ENCODE data around the gene ROMO1. TPM values are rescaled to one million over a fixed set of nuclear protein-coding genes. Genes with fewer than 3 reads are reported as not detected.

Gene ROMO1
- total RNA-seq, 1 experiment from 2014 or later = 207 TPM

GRCh38 chr20:35734374-35734773 is 35.2 kb downstream of the ROMO1 start:
- Histone ChIP-seq H4K5ac (ENCODE audit: insufficient read length, low read depth, low read length) (no peak overlapping the region), H4K20me1 (ENCODE audit: control insufficient read depth, insufficient read depth, insufficient read length) (no peaks in the 10 kb centered on the region), H3T11ph (ENCODE audit: low read length) (no peak overlapping the region), H2BK12ac (ENCODE audit: insufficient read length, low read depth, low read length) (no peak overlapping the region), H3K23me2 (ENCODE audit: insufficient read length, low read depth, low read length, poor library complexity, severe bottlenecking) (no peaks in the 10 kb centered on the region), H3K9me3 (ENCODE audit: control insufficient read depth, low read depth, low read length) (no peaks in the 10 kb centered on the region), H3K27me3 (ENCODE audit: insufficient read depth, low read length) (no peaks in the 10 kb centered on the region), H2AFZ (ENCODE audit: low read length) (no peak overlapping the region), H2AK5ac (ENCODE audit: insufficient read length, low read length) (no peak overlapping the region), H2BK20ac (ENCODE audit: low read depth, low read length, poor library complexity, severe bottlenecking) (no peak overlapping the region), H3K79me1 (ENCODE audit: insufficient read depth, low read depth, low read length, poor library complexity, severe bottlenecking) (peaks cover 7% of the 10 kb centered on the region), H3K27ac (ENCODE audit: insufficient read length, low read depth, low read length) (no peak overlapping the region), H4K91ac (ENCODE audit: insufficient read length, low read depth, low read length) (no peak overlapping the region), H2BK5ac (ENCODE audit: insufficient read length, low read length) (no peak overlapping the region), H3K56ac (ENCODE audit: insufficient read length, low read depth, low read length) (no peak overlapping the region), H3K4me1 (ENCODE audit: insufficient read depth, low read length) (no peaks in the 10 kb centered on the region), H3K14ac (ENCODE audit: insufficient read depth, low read length) (no peak overlapping the region), H4K8ac (replicated peaks; ENCODE audit: insufficient read length, low read depth, low read length) (no peak overlapping the region), H3K9ac (ENCODE audit: extremely low read depth, insufficient read length, low read length) (no peak overlapping the region), H3K79me2 (ENCODE audit: insufficient read depth, low read length) (peaks cover 22% of the 10 kb centered on the region; the same call in 1 of the 2 replicates), H2BK120ac (ENCODE audit: low read depth, low read length, poor library complexity, severe bottlenecking) (no peak overlapping the region), H3K18ac (ENCODE audit: insufficient read length, low read depth, low read length) (no peak overlapping the region), H3K23ac (ENCODE audit: insufficient read length, low read depth, low read length) (no peak overlapping the region), H2BK15ac (ENCODE audit: low read depth, low read length) (no peak overlapping the region), H3K4ac (ENCODE audit: low read depth, low read length) (no peak overlapping the region), H3K4me2 (ENCODE audit: insufficient read depth, insufficient read length, low read length) (no peak overlapping the region)
- Mint-ChIP-seq H3K9me3 (no peaks in the 10 kb centered on the region; a peak in 1 of 5 replicates), H3K27ac (peak overlapping the region in 1 of 3 experiments; percentile 13; a peak in 1 of 7 replicates), H3K4me3 (no peak overlapping the region), H3K4me1 (peaks cover 12 to 13% of the 10 kb centered on the region in 2 experiments), H3K27me3 (ENCODE audit: low read depth) (no peaks in the 10 kb centered on the region), H3K36me3 (ENCODE audit: insufficient read depth in 1 of 3, low read depth in 3 of 3) (peaks cover 65 to 100% (median 94%) of the 10 kb centered on the region in 3 experiments)
- DNase-seq = no peak
- TF ChIP-seq, protein P1, sequence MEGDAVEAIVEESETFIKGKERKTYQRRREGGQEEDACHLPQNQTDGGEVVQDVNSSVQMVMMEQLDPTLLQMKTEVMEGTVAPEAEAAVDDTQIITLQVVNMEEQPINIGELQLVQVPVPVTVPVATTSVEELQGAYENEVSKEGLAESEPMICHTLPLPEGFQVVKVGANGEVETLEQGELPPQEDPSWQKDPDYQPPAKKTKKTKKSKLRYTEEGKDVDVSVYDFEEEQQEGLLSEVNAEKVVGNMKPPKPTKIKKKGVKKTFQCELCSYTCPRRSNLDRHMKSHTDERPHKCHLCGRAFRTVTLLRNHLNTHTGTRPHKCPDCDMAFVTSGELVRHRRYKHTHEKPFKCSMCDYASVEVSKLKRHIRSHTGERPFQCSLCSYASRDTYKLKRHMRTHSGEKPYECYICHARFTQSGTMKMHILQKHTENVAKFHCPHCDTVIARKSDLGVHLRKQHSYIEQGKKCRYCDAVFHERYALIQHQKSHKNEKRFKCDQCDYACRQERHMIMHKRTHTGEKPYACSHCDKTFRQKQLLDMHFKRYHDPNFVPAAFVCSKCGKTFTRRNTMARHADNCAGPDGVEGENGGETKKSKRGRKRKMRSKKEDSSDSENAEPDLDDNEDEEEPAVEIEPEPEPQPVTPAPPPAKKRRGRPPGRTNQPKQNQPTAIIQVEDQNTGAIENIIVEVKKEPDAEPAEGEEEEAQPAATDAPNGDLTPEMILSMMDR (conservative IDR thresholded peaks at IDR 0.05) = no peak

Data from H9 (cell line).